ENCODE measurements around the gene HES5.

Gene HES5

GRCh38 chr1:2486041-2486440, 44.0 kb downstream of the HES5 start:
- no peak for DNase-seq (ENCODE audit: low read depth)
- no peak overlapping the region for H3K4me3 ChIP-seq (ENCODE audit: low read depth, low read length)
- TF ChIP-seq POLR2A (IDR thresholded peaks at IDR 0.05; ENCODE audit: extremely low read depth, insufficient read length) (no peak), MYC (IDR thresholded peaks at IDR 0.05; ENCODE audit: low read depth, low read length) (no peak), MAX (IDR thresholded peaks at IDR 0.05; ENCODE audit: low read depth, low read length) (no peak), CTCF (IDR thresholded peaks at IDR 0.05; ENCODE audit: low read depth, low read length) (no peak)

GRCh38 chr1:2483970-2484369, 46.1 kb downstream of the HES5 start:
- TF ChIP-seq MYC (IDR thresholded peaks at IDR 0.05; ENCODE audit: low read depth, low read length) (no peak), MAX (IDR thresholded peaks at IDR 0.05; ENCODE audit: low read depth, low read length) (no peak), POLR2A (IDR thresholded peaks at IDR 0.05; ENCODE audit: extremely low read depth, insufficient read length) (no peak), CTCF (IDR thresholded peaks at IDR 0.05; ENCODE audit: low read depth, low read length) (no peak)
- no peak overlapping the region for H3K4me3 ChIP-seq (ENCODE audit: low read depth, low read length)
- no peak for DNase-seq (ENCODE audit: low read depth)

- no peak overlapping the region for H3K4me3 ChIP-seq (ENCODE audit: low read depth, low read length)
- TF ChIP-seq MAX (IDR thresholded peaks at IDR 0.05; ENCODE audit: low read depth, low read length) (no peak), MYC (IDR thresholded peaks at IDR 0.05; ENCODE audit: low read depth, low read length) (no peak), CTCF (IDR thresholded peaks at IDR 0.05; ENCODE audit: low read depth, low read length) (no peak), POLR2A (IDR thresholded peaks at IDR 0.05; ENCODE audit: extremely low read depth, insufficient read length) (no peak)
- DNase-seq (ENCODE audit: low read depth): no peak
These were observed 47.0 kb downstream of the HES5 start for GRCh38 chr1:2483026-2483425.

GRCh38 chr1:2482588-2482987, 47.5 kb downstream of the HES5 start:
- TF ChIP-seq POLR2A (IDR thresholded peaks at IDR 0.05; ENCODE audit: extremely low read depth, insufficient read length) (no peak), CTCF (IDR thresholded peaks at IDR 0.05; ENCODE audit: low read depth, low read length) (no peak), MAX (IDR thresholded peaks at IDR 0.05; ENCODE audit: low read depth, low read length) (no peak), MYC (IDR thresholded peaks at IDR 0.05; ENCODE audit: low read depth, low read length) (no peak)
- no peak for DNase-seq (ENCODE audit: low read depth)
- H3K4me3 ChIP-seq (ENCODE audit: low read depth, low read length): no peak overlapping the region

- H3K4me3 ChIP-seq (ENCODE audit: low read depth, low read length): no peak overlapping the region
- TF ChIP-seq CTCF (IDR thresholded peaks at IDR 0.05; ENCODE audit: low read depth, low read length): no peak
- no peak for TF ChIP-seq MYC (IDR thresholded peaks at IDR 0.05; ENCODE audit: low read depth, low read length)
- TF ChIP-seq POLR2A (IDR thresholded peaks at IDR 0.05; ENCODE audit: extremely low read depth, insufficient read length): no peak
- TF ChIP-seq MAX (IDR thresholded peaks at IDR 0.05; ENCODE audit: low read depth, low read length): no peak
- no peak for DNase-seq (ENCODE audit: low read depth)
These were observed 48.2 kb downstream of the HES5 start for GRCh38 chr1:2481885-2482284.

- DNase-seq (ENCODE audit: low read depth): no peak
- H3K4me3 ChIP-seq (ENCODE audit: low read depth, low read length): no peak overlapping the region
- no peak for TF ChIP-seq CTCF (IDR thresholded peaks at IDR 0.05; ENCODE audit: low read depth, low read length)
- no peak for TF ChIP-seq MYC (IDR thresholded peaks at IDR 0.05; ENCODE audit: low read depth, low read length)
- TF ChIP-seq MAX (IDR thresholded peaks at IDR 0.05; ENCODE audit: low read depth, low read length): no peak
These were observed 49.1 kb downstream of the HES5 start for GRCh38 chr1:2480986-2481364.
